Measurements from ENCODE around the gene CLDN7. TPM values are rescaled to one million over a fixed set of nuclear protein-coding genes. Genes with fewer than 3 reads are reported as not detected.
A peak's percentile ranks its signal among the peaks of the same experiment; 100 is the strongest.

CLDN7 gene
- total and polyA plus RNA-seq, 2 experiments from 2014 or later, result 197 to 341 TPM

- H3K36me3 ChIP-seq (replicated peaks; ENCODE audit: insufficient read depth, low read depth), result no peaks in the 10 kb centered on the region
- no peak for TF ChIP-seq EZH2phosphoT487 (IDR thresholded peaks at IDR 0.05; ENCODE audit: low read depth, severe bottlenecking, unreplicated experiment)
- TF ChIP-seq EZH2 (IDR thresholded peaks at IDR 0.05; ENCODE audit: borderline replicate concordance), result no peak
- no peak for TF ChIP-seq CTCF (IDR thresholded peaks at IDR 0.05; ENCODE audit: poor library complexity)
- H3K9me3 ChIP-seq (ENCODE audit: low read depth), result no peaks in the 10 kb centered on the region
- peaks cover 28% of the 10 kb centered on the region for H3K4me1 ChIP-seq (ENCODE audit: insufficient read depth)
- WGBS (ENCODE audit: low lambda C conversion rate, missing lambda C conversion rate), result 39% methylated on average over 6 of the region's 6 CpGs
- peak overlapping the region; percentile 35 for H3K4me2 ChIP-seq
- no peaks in the 10 kb centered on the region for H3K9me2 ChIP-seq (replicated peaks; ENCODE audit: insufficient read depth)
- H3K79me2 ChIP-seq, result no peaks in the 10 kb centered on the region
- peak; percentile 47 for DNase-seq (ENCODE audit: low spot score)
- no peaks in the 10 kb centered on the region for H3K27me3 ChIP-seq
- H3K27ac ChIP-seq, result no peak overlapping the region
- no peaks in the 10 kb centered on the region for H4K20me1 ChIP-seq (ENCODE audit: insufficient read depth, poor library complexity, severe bottlenecking)
- H3K4me3 ChIP-seq, result no peak overlapping the region
- H2AFZ ChIP-seq, result no peak overlapping the region
Measured at GRCh38 chr17:7292729-7293128, 30.5 kb upstream of the CLDN7 start.

- no peak for DNase-seq (ENCODE audit: low spot score)
- Histone ChIP-seq H4K20me1 (ENCODE audit: insufficient read depth, poor library complexity, severe bottlenecking) (no peaks in the 10 kb centered on the region), H3K27me3 (no peaks in the 10 kb centered on the region), H2AFZ (no peak overlapping the region), H3K36me3 (replicated peaks; ENCODE audit: insufficient read depth, low read depth) (no peaks in the 10 kb centered on the region), H3K9me2 (replicated peaks; ENCODE audit: insufficient read depth) (no peaks in the 10 kb centered on the region), H3K79me2 (no peaks in the 10 kb centered on the region), H3K4me3 (no peak overlapping the region), H3K9me3 (ENCODE audit: low read depth) (no peaks in the 10 kb centered on the region), H3K4me1 (ENCODE audit: insufficient read depth) (peaks cover 28% of the 10 kb centered on the region), H3K4me2 (no peak overlapping the region), H3K27ac (no peak overlapping the region)
- WGBS (ENCODE audit: low lambda C conversion rate, missing lambda C conversion rate), result 77% methylated on average over 2 of the region's 2 CpGs
- TF ChIP-seq CTCF (IDR thresholded peaks at IDR 0.05; ENCODE audit: poor library complexity) (no peak), EZH2 (IDR thresholded peaks at IDR 0.05; ENCODE audit: borderline replicate concordance) (no peak), EZH2phosphoT487 (IDR thresholded peaks at IDR 0.05; ENCODE audit: low read depth, severe bottlenecking, unreplicated experiment) (no peak)
Measured at GRCh38 chr17:7292194-7292593, 29.9 kb upstream of the CLDN7 start.

GRCh38 chr17:7290685-7291084 is 28.4 kb upstream of the CLDN7 start:
- Histone ChIP-seq H4K20me1 (ENCODE audit: insufficient read depth, poor library complexity, severe bottlenecking) (no peaks in the 10 kb centered on the region), H3K79me2 (no peaks in the 10 kb centered on the region), H2AFZ (no peak overlapping the region), H3K27ac (no peak overlapping the region), H3K4me1 (ENCODE audit: insufficient read depth) (peaks cover 24% of the 10 kb centered on the region), H3K9me3 (ENCODE audit: low read depth) (no peaks in the 10 kb centered on the region), H3K4me2 (no peak overlapping the region), H3K36me3 (replicated peaks; ENCODE audit: insufficient read depth, low read depth) (no peaks in the 10 kb centered on the region), H3K27me3 (no peaks in the 10 kb centered on the region), H3K4me3 (no peak overlapping the region), H3K9me2 (replicated peaks; ENCODE audit: insufficient read depth) (no peaks in the 10 kb centered on the region)
- 79% methylated on average over 11 of the region's 11 CpGs for WGBS (ENCODE audit: low lambda C conversion rate, missing lambda C conversion rate)
- DNase-seq (ENCODE audit: low spot score), result no peak
- TF ChIP-seq CTCF (IDR thresholded peaks at IDR 0.05; ENCODE audit: poor library complexity), result no peak
- TF ChIP-seq EZH2phosphoT487 (IDR thresholded peaks at IDR 0.05; ENCODE audit: low read depth, severe bottlenecking, unreplicated experiment), result no peak
- no peak for TF ChIP-seq EZH2 (IDR thresholded peaks at IDR 0.05; ENCODE audit: borderline replicate concordance)

- WGBS (ENCODE audit: low lambda C conversion rate, missing lambda C conversion rate), result 96% methylated on average over 19 of the region's 19 CpGs
- TF ChIP-seq CTCF (IDR thresholded peaks at IDR 0.05; ENCODE audit: poor library complexity) (no peak), EZH2 (IDR thresholded peaks at IDR 0.05; ENCODE audit: borderline replicate concordance) (no peak), EZH2phosphoT487 (IDR thresholded peaks at IDR 0.05; ENCODE audit: low read depth, severe bottlenecking, unreplicated experiment) (no peak)
- no peaks in the 10 kb centered on the region for H4K20me1 ChIP-seq (ENCODE audit: insufficient read depth, poor library complexity, severe bottlenecking)
- no peaks in the 10 kb centered on the region for H3K79me2 ChIP-seq
- H3K27me3 ChIP-seq, result no peaks in the 10 kb centered on the region
- H2AFZ ChIP-seq, result no peak overlapping the region
- no peaks in the 10 kb centered on the region for H3K9me3 ChIP-seq (ENCODE audit: low read depth)
- H3K27ac ChIP-seq, result no peak overlapping the region
- no peaks in the 10 kb centered on the region for H3K9me2 ChIP-seq (replicated peaks; ENCODE audit: insufficient read depth)
- no peaks in the 10 kb centered on the region for H3K36me3 ChIP-seq (replicated peaks; ENCODE audit: insufficient read depth, low read depth)
- H3K4me2 ChIP-seq, result no peak overlapping the region
- peaks cover 24% of the 10 kb centered on the region for H3K4me1 ChIP-seq (ENCODE audit: insufficient read depth)
- no peak overlapping the region for H3K4me3 ChIP-seq
- DNase-seq (ENCODE audit: low spot score), result no peak
Measured at GRCh38 chr17:7290166-7290565, 27.9 kb upstream of the CLDN7 start.
